ENCODE data around the gene ABCG8.

- TF ChIP-seq EZH2 (IDR thresholded peaks at IDR 0.05) (no peak), POLR2AphosphoS5 (IDR thresholded peaks at IDR 0.05; ENCODE audit: borderline replicate concordance, low read depth, low read length) (no peak), FOXP2 (optimal IDR thresholded peaks at IDR 0.05; ENCODE audit: control extremely low read depth, extremely low read length, insufficient read depth) (no peak)
These were observed 19.1 kb upstream of the ABCG8 start for GRCh38 chr2:43819491-43820163.
